Osteocyte (in vitro differentiated cells): ENCODE measurements around the gene BABAM2. TPM values are rescaled to one million over a fixed set of nuclear protein-coding genes. Genes with fewer than 3 reads are reported as not detected.
A peak's percentile ranks its signal among the peaks of the same experiment; 100 is the strongest.

Source experiments
- DNase-seq: peaks from one replicate; pipeline ENCODE4 v3.0.0; 2021; ENCODE audit warnings: mixed read lengths; ENCODE audit not compliant: unreplicated experiment; ENCODE audit errors: extremely low spot score
- H3K27ac Mint-ChIP-seq: one replicate; pipeline ENCODE4 v1.8.0; 2021; ENCODE audit warnings: mild to moderate bottlenecking, mixed read lengths; ENCODE audit not compliant: unreplicated experiment
- H3K27me3 Mint-ChIP-seq: one replicate; pipeline ENCODE4 v1.8.0; 2021; ENCODE audit warnings: mixed read lengths; ENCODE audit not compliant: unreplicated experiment
- H3K36me3 Mint-ChIP-seq: one replicate; pipeline ENCODE4 v1.8.0; 2021; ENCODE audit warnings: mixed read lengths; ENCODE audit not compliant: unreplicated experiment
- H3K4me1 Mint-ChIP-seq: one replicate; pipeline ENCODE4 v1.8.0; 2021; ENCODE audit warnings: mixed read lengths; ENCODE audit not compliant: unreplicated experiment
- H3K4me3 Mint-ChIP-seq: one replicate; pipeline ENCODE4 v1.8.0; 2021; ENCODE audit warnings: mild to moderate bottlenecking, moderate library complexity, mixed read lengths; ENCODE audit not compliant: unreplicated experiment
- H3K9me3 Mint-ChIP-seq: one replicate; pipeline ENCODE4 v1.8.0; 2021; ENCODE audit warnings: mixed read lengths; ENCODE audit not compliant: unreplicated experiment
- total RNA-seq: library from RNA; stranded (reverse); gene quantifications from 2 replicates; pipeline ENCODE4 v1.2.1, GENCODE V29; 2021
- TF ChIP-seq, protein P1 (sequence below): fragments of 200-600 bp; sonication (generic); IDR thresholded peaks from 2 replicates; pipeline ENCODE4 v1.5.0; 2021; ENCODE audit warnings: antibody characterized with exemption, mild to moderate bottlenecking, moderate library complexity

Gene BABAM2
- total RNA-seq, 1 donor from 2014 or later = 43.6 TPM

DNA sequence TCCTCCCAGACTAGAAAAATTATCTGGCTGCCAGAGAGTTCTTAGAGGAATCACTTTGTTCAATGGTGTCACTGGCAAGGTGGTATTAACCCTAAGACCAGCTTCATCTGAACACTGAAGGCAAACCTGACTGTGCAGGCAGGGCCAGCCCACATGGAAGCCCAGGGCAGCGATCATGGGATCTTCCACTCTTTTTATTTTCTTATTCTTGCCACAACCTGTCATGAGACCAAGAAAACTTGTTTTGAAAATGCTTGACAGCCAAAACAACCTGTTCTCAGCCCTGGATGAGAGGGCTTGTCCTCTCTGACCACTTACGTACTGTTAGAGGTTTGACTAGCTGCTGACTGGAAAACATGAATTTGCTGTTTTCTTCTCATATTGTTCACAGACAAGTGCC, 426.9 kb downstream of the BABAM2 start:
- TF ChIP-seq, protein P1, sequence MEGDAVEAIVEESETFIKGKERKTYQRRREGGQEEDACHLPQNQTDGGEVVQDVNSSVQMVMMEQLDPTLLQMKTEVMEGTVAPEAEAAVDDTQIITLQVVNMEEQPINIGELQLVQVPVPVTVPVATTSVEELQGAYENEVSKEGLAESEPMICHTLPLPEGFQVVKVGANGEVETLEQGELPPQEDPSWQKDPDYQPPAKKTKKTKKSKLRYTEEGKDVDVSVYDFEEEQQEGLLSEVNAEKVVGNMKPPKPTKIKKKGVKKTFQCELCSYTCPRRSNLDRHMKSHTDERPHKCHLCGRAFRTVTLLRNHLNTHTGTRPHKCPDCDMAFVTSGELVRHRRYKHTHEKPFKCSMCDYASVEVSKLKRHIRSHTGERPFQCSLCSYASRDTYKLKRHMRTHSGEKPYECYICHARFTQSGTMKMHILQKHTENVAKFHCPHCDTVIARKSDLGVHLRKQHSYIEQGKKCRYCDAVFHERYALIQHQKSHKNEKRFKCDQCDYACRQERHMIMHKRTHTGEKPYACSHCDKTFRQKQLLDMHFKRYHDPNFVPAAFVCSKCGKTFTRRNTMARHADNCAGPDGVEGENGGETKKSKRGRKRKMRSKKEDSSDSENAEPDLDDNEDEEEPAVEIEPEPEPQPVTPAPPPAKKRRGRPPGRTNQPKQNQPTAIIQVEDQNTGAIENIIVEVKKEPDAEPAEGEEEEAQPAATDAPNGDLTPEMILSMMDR = no peak
- H3K9me3 Mint-ChIP-seq = no peaks in the 10 kb centered on the region
- peaks cover 4% of the 10 kb centered on the region for H3K36me3 Mint-ChIP-seq
- no peak overlapping the region for H3K27ac Mint-ChIP-seq
- peak; percentile 17 for DNase-seq
- no peak overlapping the region for H3K4me3 Mint-ChIP-seq
- no peaks in the 10 kb centered on the region for H3K27me3 Mint-ChIP-seq
- peaks cover 33% of the 10 kb centered on the region for H3K4me1 Mint-ChIP-seq

GRCh38 chr2:28318023-28318422, 427.5 kb downstream of the BABAM2 start:
- TF ChIP-seq, protein P1 = no peak
- peak; percentile 19 for DNase-seq
- Mint-ChIP-seq H3K27me3 (no peaks in the 10 kb centered on the region), H3K4me1 (peaks cover 36% of the 10 kb centered on the region), H3K27ac (no peak overlapping the region), H3K9me3 (no peaks in the 10 kb centered on the region), H3K36me3 (peaks cover 4% of the 10 kb centered on the region), H3K4me3 (no peak overlapping the region)

DNA sequence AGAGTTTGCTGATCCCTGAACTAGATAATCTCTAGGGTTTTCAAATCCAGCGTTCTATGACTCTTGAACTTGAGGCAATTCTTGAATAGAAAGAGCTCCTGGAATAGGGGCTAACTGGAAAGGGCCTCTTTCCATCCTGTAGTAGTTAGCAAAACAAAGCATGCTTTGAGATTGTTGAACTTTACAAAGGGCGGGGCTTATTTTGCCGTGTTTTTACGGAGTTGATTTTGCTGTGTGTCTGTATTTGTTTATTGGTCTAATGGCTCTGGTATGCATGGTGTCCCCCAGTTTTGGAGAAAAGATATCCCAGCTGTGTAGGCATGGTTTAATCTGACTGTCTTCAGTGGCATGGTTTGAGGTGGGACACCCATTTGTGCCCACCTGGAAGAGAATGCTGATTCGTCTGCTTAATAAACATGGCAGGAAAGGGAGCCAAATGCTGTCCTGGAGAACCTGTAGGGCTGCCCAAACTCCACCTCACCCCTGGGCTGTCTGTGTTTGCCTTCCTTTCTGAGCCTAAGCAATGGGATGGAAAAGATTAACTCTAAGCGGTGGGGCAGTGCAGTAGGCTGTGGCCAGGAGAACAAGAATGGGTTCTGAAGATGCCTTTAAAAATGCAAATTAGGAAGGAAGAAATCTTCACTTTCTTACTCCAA, 428.1 kb downstream of the BABAM2 start:
- H3K27ac Mint-ChIP-seq = no peak overlapping the region

GRCh38 chr2:28319118-28320008, 428.8 kb downstream of the BABAM2 start:
- peaks cover 4% of the 10 kb centered on the region for H3K36me3 Mint-ChIP-seq
- peak; percentile 80 for DNase-seq
- H3K4me3 Mint-ChIP-seq = no peak overlapping the region
- TF ChIP-seq, protein P1 = no peak
- H3K27ac Mint-ChIP-seq = no peak overlapping the region
- H3K27me3 Mint-ChIP-seq = no peaks in the 10 kb centered on the region
- H3K4me1 Mint-ChIP-seq = peaks cover 44% of the 10 kb centered on the region
- H3K9me3 Mint-ChIP-seq = no peaks in the 10 kb centered on the region

More for the DNA sequence above, 428.1 kb downstream of the BABAM2 start:
- Mint-ChIP-seq H3K36me3 (peaks cover 4% of the 10 kb centered on the region), H3K9me3 (no peaks in the 10 kb centered on the region), H3K4me1 (peaks cover 36% of the 10 kb centered on the region), H3K27me3 (no peaks in the 10 kb centered on the region), H3K4me3 (no peak overlapping the region)
- TF ChIP-seq, protein P1 = no peak
- peak; percentile 34 for DNase-seq

GRCh38 chr2:28320009-28320365, 429.5 kb downstream of the BABAM2 start:
- no peak for DNase-seq
- H3K4me1 Mint-ChIP-seq = peaks cover 47% of the 10 kb centered on the region
- H3K9me3 Mint-ChIP-seq = no peaks in the 10 kb centered on the region
- H3K27ac Mint-ChIP-seq = peak overlapping the region; percentile 7
- TF ChIP-seq, protein P1 = no peak
- H3K27me3 Mint-ChIP-seq = no peaks in the 10 kb centered on the region
- H3K4me3 Mint-ChIP-seq = no peak overlapping the region
- H3K36me3 Mint-ChIP-seq = peaks cover 4% of the 10 kb centered on the region
